Lower lobe of right lung (tissue), 2 donors: ENCODE measurements around the gene TUSC1. TPM values are rescaled to one million over a fixed set of nuclear protein-coding genes. Genes with fewer than 3 reads are reported as not detected.
"Not testable (repeated sequence)": the region's sequence is repeated elsewhere in the genome, so short reads cannot be mapped to it uniquely, and the experiment has no call there.

Experiments used
- ATAC-seq, 2 donors: fragments of 200-7000 bp; cut with Tn5 transposase; one replicate each; pipeline ENCODE4 v1.9.1; 2020 to 2022; ENCODE audit warnings: mild to moderate bottlenecking in 2 of 2, moderate library complexity in 2 of 2
- DNase-seq: peaks from one replicate; pipeline ENCODE4 v3.0.0-alpha.2; 2020
- H3K27ac ChIP-seq: fragments of 200-600 bp; one replicate; pipeline ENCODE4 v1.8.0; 2022
- H3K27me3 ChIP-seq: fragments of 200-600 bp; one replicate; pipeline ENCODE4 v1.8.0; 2022; ENCODE audit warnings: low read depth
- H3K36me3 ChIP-seq: fragments of 200-600 bp; one replicate; pipeline ENCODE4 v1.8.0; 2022; ENCODE audit warnings: mild to moderate bottlenecking
- H3K4me1 ChIP-seq: fragments of 200-600 bp; one replicate; pipeline ENCODE4 v1.8.0; 2022
- H3K4me3 ChIP-seq: fragments of 200-600 bp; one replicate; pipeline ENCODE4 v1.8.0; 2022; ENCODE audit warnings: mild to moderate bottlenecking
- H3K9me3 ChIP-seq: fragments of 200-600 bp; one replicate; pipeline ENCODE4 v1.8.0; 2022
- intact Hi-C: fragments of 100-400 bp; cut with DNase I; formaldehyde crosslinking; loops from one replicate; pipeline ENCODE4 v1.11.0; 2022
- total RNA-seq: library from RNA; stranded (reverse); fragmentation: NEBNext Ultra II Directional; extraction: Animal tissue kit (Norgen Biotek cat#: 25700); gene quantifications from one replicate; pipeline ENCODE4 v1.2.1, GENCODE V29; 2021
- TF ChIP-seq, protein P1 (sequence below): fragments of 200-600 bp; IDR thresholded peaks from one replicate; pipeline ENCODE4 v1.8.0; 2022; ENCODE audit warnings: antibody characterized with exemption, mild to moderate bottlenecking
- donor health status: DM: no; HTN: yes; CAD: no; lungs with severe emphysema.

The TUSC1 gene
- total RNA-seq, 1 donor from 2014 or later, result 11.6 TPM

DNA sequence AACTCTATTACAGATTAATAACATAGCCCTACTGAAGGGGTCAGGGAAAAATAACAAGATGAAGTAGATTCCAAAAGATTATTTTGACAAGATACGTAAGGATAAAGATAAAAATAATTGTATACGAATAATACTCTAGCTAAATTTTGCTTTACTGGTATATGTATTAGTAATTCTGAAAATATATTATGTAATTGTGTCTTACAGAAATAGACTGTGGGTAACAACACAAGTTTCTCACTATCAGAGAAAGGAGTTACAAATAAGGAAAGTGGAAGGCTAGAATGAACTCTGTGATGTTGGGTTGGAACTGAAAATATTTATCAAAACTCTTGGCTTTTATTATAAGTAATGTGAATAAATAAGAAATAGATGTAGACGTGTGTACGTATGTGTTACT is 26.6 kb upstream of the TUSC1 start:
- Histone ChIP-seq H3K27me3 (no peaks in the 10 kb centered on the region), H3K9me3 (no peaks in the 10 kb centered on the region), H3K36me3 (no peaks in the 10 kb centered on the region), H3K4me1 (no peaks in the 10 kb centered on the region), H3K4me3 (no peak overlapping the region), H3K27ac (no peak overlapping the region)
- ATAC-seq, result no peak
- TF ChIP-seq, protein P1, sequence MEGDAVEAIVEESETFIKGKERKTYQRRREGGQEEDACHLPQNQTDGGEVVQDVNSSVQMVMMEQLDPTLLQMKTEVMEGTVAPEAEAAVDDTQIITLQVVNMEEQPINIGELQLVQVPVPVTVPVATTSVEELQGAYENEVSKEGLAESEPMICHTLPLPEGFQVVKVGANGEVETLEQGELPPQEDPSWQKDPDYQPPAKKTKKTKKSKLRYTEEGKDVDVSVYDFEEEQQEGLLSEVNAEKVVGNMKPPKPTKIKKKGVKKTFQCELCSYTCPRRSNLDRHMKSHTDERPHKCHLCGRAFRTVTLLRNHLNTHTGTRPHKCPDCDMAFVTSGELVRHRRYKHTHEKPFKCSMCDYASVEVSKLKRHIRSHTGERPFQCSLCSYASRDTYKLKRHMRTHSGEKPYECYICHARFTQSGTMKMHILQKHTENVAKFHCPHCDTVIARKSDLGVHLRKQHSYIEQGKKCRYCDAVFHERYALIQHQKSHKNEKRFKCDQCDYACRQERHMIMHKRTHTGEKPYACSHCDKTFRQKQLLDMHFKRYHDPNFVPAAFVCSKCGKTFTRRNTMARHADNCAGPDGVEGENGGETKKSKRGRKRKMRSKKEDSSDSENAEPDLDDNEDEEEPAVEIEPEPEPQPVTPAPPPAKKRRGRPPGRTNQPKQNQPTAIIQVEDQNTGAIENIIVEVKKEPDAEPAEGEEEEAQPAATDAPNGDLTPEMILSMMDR, result no peak
- no peak for DNase-seq
- intact Hi-C loops, result no loop called here

GRCh38 chr9:25703701-25704357 is 25.6 kb upstream of the TUSC1 start:
- DNase-seq, result no peak
- intact Hi-C loops, result no loop called here
- H3K27ac ChIP-seq, result no peak overlapping the region

DNA sequence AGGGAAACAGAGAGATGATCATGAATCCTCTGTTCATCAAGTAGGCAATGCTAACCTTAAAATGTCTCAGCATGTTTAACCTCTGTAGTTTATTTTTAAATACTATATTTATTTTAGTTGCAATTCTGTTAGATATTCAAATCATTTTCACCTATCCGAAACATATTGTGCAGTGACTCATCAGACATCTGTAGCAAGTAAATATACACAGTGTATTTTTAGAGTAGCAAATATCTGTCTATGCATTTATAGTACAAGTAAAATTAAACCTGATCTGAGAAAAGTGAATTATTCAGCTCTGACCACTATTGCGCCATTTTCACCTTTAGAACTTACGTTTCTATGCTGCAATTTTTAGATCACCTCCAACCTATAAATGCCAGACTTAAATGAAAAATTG is 24.3 kb upstream of the TUSC1 start:
- Histone ChIP-seq H3K9me3 (no peaks in the 10 kb centered on the region), H3K4me1 (no peaks in the 10 kb centered on the region), H3K27me3 (no peaks in the 10 kb centered on the region), H3K4me3 (no peak overlapping the region), H3K27ac (no peak overlapping the region), H3K36me3 (no peaks in the 10 kb centered on the region)
- intact Hi-C loops, result no loop called here
- DNase-seq, result no peak
- ATAC-seq, result no peak
- TF ChIP-seq, protein P1, result no peak

More at GRCh38 chr9:25703701-25704357, 25.6 kb upstream of the TUSC1 start:
- no peak for ATAC-seq
- Histone ChIP-seq H3K27me3 (no peaks in the 10 kb centered on the region), H3K9me3 (no peaks in the 10 kb centered on the region), H3K4me1 (no peaks in the 10 kb centered on the region), H3K36me3 (no peaks in the 10 kb centered on the region), H3K4me3 (no peak overlapping the region)
- TF ChIP-seq, protein P1, result no peak

DNA sequence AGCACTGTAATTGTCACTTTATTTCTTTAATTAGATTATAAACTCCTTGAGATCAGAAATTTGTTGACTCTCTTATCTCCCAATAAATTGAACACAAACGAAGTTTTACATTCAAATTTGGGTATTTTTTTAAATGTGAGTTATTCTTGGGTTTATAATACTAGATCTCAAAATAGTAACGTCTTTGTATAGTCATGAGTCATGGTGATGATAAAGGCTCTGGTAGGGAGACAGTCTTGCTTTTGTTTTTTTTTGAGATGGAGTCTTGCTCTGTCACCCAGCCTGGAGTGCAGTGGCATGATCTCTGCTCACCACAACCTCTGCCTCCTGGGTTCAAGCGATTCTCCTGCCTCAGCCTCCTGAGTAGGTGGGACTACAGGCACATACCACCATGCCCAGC is 22.7 kb upstream of the TUSC1 start:
- intact Hi-C loops, H3K4me3 ChIP-seq, H3K36me3 ChIP-seq, H3K27ac ChIP-seq, H3K4me1 ChIP-seq, H3K27me3 ChIP-seq, ATAC-seq, DNase-seq, H3K9me3 ChIP-seq: not testable (repeated sequence)

- Histone ChIP-seq H3K4me3 (no peak overlapping the region), H3K36me3 (no peaks in the 10 kb centered on the region), H3K27ac (no peak overlapping the region), H3K4me1 (no peaks in the 10 kb centered on the region), H3K27me3 (no peaks in the 10 kb centered on the region), H3K9me3 (no peaks in the 10 kb centered on the region)
- TF ChIP-seq, protein P1, result no peak
- DNase-seq, result no peak
- no peak for ATAC-seq
- intact Hi-C loops, result no loop called here
These were observed 22.2 kb upstream of the TUSC1 start for GRCh38 chr9:25700430-25700829.

GRCh38 chr9:25691786-25692185 is 13.5 kb upstream of the TUSC1 start:
- intact Hi-C loops, result no loop called here
- TF ChIP-seq, protein P1, result no peak
- no peaks in the 10 kb centered on the region for H3K4me1 ChIP-seq
- H3K36me3 ChIP-seq, result no peaks in the 10 kb centered on the region
- DNase-seq (no peak), ATAC-seq (no peak)
- no peaks in the 10 kb centered on the region for H3K9me3 ChIP-seq
- H3K27ac ChIP-seq, result no peak overlapping the region
- no peaks in the 10 kb centered on the region for H3K27me3 ChIP-seq
- H3K4me3 ChIP-seq, result no peak overlapping the region
